NCI-H748 treated with DMSO at 0.1 percent for 48 hours (cell line): Measurements from ENCODE around the gene PTRH2.
"Not testable (repeated sequence)": the region's sequence is repeated elsewhere in the genome, so short reads cannot be mapped to it uniquely, and the experiment has no call there.

Source experiments
- DNase-seq: peaks from one replicate; lab custom pipeline; 2025; lab: John Stamatoyannopoulos, UW

PTRH2 gene

GRCh38 chr17:59669411-59669810, 37.8 kb downstream of the PTRH2 start:
- DNase-seq, result no peak

- no peak for DNase-seq
These were observed 38.4 kb downstream of the PTRH2 start for GRCh38 chr17:59668816-59669215.

DNA sequence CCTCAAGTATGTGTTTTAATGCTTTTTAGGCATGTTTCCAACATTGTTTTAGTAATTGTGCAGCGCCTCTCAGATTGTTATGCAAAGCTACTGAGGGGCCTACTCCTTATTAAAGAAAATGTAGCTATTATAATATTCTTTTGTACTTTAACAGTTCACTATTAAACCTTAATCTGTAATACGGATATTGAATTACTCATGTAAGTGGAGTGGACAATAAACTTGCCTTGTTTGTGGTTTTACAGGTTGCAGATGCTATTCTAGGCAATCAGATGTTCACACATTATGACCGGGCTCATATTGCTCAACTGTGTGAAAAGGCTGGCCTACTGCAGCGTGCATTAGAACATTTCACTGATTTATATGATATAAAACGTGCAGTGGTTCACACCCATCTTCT, 41.0 kb downstream of the PTRH2 start:
- DNase-seq, result no peak

DNA sequence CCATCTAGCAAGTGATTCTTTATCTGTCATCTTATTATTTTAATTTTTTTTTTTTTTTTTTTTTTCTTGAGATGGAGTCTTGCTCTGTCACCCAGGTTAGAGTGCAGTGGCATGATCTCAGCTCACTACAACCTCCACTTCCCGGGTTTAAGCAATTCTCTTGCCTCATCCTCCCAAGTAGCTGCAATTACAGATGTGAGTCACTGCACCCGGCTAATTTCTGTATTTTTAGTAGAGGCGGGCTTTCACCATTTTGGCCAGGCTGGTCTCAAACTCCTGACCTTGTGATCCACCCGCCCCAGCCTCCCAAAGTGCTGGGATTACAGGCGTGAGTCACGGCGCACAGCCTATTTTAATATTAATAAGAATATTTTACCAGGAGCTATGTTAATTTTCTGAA, 50.6 kb downstream of the PTRH2 start:
- DNase-seq, result not testable (repeated sequence)

DNA sequence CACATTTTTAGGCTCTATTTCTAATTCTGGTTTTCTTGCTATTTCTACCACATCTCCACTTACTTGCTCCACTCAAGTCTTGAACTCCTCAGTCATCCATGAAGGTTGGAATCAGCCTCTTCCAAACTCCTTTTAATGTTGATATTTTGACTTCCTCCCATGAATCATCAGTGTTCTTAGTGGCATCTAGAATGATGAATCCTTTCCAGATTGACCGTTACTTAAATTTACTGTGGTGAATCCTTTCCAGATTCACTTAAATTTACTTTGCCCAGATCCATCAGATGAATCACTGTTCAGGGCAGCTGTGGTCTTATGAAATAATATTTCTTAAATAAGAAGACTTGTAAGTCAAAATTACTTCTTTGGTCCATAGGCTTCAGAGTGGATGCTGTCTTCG, 55.1 kb downstream of the PTRH2 start:
- DNase-seq, result no peak

DNA sequence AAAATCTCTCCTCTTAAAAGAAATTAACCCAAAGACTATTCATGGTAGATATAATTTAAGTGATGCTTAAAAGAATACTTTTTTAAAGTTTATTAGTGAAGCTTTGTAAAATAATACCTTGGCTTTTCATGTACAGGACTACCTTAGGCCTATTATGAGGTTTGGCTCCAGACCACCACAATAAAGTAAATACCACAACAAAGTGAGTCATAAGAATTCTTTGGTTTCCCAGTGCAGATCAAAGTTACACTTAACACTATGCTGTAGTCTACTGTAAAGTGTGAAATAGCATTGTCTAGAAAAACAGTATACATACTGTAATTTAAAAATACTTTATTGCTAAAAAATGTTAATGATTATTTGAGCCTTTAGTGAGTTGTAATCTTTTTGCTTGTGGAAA, 55.9 kb downstream of the PTRH2 start:
- no peak for DNase-seq

- DNase-seq, result no peak
These were observed 56.6 kb downstream of the PTRH2 start for GRCh38 chr17:59650642-59651041.

- no peak for DNase-seq
These were observed 57.3 kb downstream of the PTRH2 start for GRCh38 chr17:59649886-59650285.
